Ishikawa (cell line): ENCODE results near the gene DCBLD1.

Experiments used
- MAX ChIP-seq: IDR thresholded peaks from 2 replicates; pipeline ENCODE4 v1.6.1; 2012
- RAD21 ChIP-seq: IDR thresholded peaks from 2 replicates; pipeline ENCODE4 v1.6.1; 2012; ENCODE audit warnings: low read depth
- REST ChIP-seq: IDR thresholded peaks from 2 replicates; pipeline ENCODE4 v1.6.1; 2012; ENCODE audit warnings: low read depth, mild to moderate bottlenecking
- TAF1 ChIP-seq: IDR thresholded peaks from 2 replicates; pipeline ENCODE4 v1.6.1; 2012; ENCODE audit warnings: low read depth, mild to moderate bottlenecking
- TEAD4 ChIP-seq: IDR thresholded peaks from 2 replicates; pipeline ENCODE4 v1.6.1; 2012
- ZBTB7A ChIP-seq: IDR thresholded peaks from 2 replicates; pipeline ENCODE4 v1.6.1; 2012; ENCODE audit warnings: low read depth

GRCh38 chr6:117520603-117521395, 38.3 kb downstream of the DCBLD1 start:
- TF ChIP-seq MAX: no peak
- no peak for TF ChIP-seq REST
- TF ChIP-seq ZBTB7A: no peak
- no peak for TF ChIP-seq TAF1
- TF ChIP-seq TEAD4: no peak
- TF ChIP-seq RAD21: no peak
